BLaER1 treated with 17β-estradiol and CSF1 and Interleukin-3, amounts not matched to agents 10 nM and 100 nM (cell line): ENCODE measurements around the gene STRADA.

Source experiments
- H3K27ac ChIP-seq, 11 experiments: shearing (Covaris generic); formaldehyde crosslinking; 2 replicates each; pipeline ENCODE4 v1.8.1; 2022
- H3K27me3 ChIP-seq, 11 experiments: shearing (Covaris generic); formaldehyde crosslinking; 2 replicates each; pipeline ENCODE4 v1.8.1; 2022
- H3K36me3 ChIP-seq, 11 experiments: shearing (Covaris generic); formaldehyde crosslinking; 2 replicates each; pipeline ENCODE4 v1.8.1; 2022
- H3K4me1 ChIP-seq, 10 experiments: shearing (Covaris generic); formaldehyde crosslinking; 2 replicates each; pipeline ENCODE4 v1.8.1; 2022
- H3K4me2 ChIP-seq, 11 experiments: shearing (Covaris generic); formaldehyde crosslinking; 2 replicates each; pipeline ENCODE4 v1.8.1; 2022
- H3K4me3 ChIP-seq, 10 experiments: shearing (Covaris generic); formaldehyde crosslinking; 2 replicates each; pipeline ENCODE4 v1.8.1; 2022
- H3K9ac ChIP-seq, 11 experiments: shearing (Covaris generic); formaldehyde crosslinking; 2 replicates each; pipeline ENCODE4 v1.8.1; 2022
- H3K9me3 ChIP-seq, 11 experiments: shearing (Covaris generic); formaldehyde crosslinking; replicated peaks in 1 of 11; 2 replicates each; pipeline ENCODE4 v1.8.1; 2022
- H4K20me1 ChIP-seq, 11 experiments: shearing (Covaris generic); formaldehyde crosslinking; 2 replicates each; pipeline ENCODE4 v1.8.1; 2022
- Cebpa-rat ChIP-seq, 11 experiments: shearing (Covaris generic); IDR thresholded peaks; 2 replicates each; pipeline ENCODE4 v1.8.1; 2022

The STRADA gene

DNA sequence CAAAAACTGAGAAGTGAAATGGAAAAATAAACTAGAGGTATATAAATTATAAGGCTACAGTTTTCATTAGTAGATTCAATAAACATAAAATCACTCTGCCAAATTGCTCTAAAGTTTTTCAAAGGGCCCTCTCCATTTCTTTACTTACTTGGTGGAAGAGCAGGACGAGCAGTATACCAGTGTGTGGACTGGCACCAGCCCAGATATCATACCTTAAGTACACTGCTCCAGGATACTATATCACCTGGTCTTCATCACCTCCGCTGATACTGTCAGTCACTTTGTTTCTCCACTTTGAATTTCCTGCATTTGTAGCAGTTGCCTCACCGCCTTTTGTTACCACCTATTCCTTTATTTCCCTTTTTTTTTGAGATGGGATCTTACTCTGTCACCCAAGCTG, 81.7 kb downstream of the STRADA start:
- TF ChIP-seq Cebpa-rat (IDR thresholded peaks at IDR 0.05), result no peak
- peaks cover 0 to 43% (median 0%) of the 10 kb centered on the region in 11 experiments; a peak in 6 of 22 replicates for H4K20me1 ChIP-seq
- H3K36me3 ChIP-seq, result peaks cover 74 to 98% (median 92%) of the 10 kb centered on the region in 11 experiments
- peaks cover 0 to 9% (median 3%) of the 10 kb centered on the region in 10 experiments; a peak in 14 of 20 replicates for H3K4me1 ChIP-seq
- H3K9me3 ChIP-seq, result no peaks in the 10 kb centered on the region
- H3K9ac ChIP-seq, result no peak overlapping the region
- H3K4me2 ChIP-seq, result no peak overlapping the region
- no peak overlapping the region for H3K4me3 ChIP-seq
- H3K27ac ChIP-seq, result no peak overlapping the region
- no peaks in the 10 kb centered on the region for H3K27me3 ChIP-seq

DNA sequence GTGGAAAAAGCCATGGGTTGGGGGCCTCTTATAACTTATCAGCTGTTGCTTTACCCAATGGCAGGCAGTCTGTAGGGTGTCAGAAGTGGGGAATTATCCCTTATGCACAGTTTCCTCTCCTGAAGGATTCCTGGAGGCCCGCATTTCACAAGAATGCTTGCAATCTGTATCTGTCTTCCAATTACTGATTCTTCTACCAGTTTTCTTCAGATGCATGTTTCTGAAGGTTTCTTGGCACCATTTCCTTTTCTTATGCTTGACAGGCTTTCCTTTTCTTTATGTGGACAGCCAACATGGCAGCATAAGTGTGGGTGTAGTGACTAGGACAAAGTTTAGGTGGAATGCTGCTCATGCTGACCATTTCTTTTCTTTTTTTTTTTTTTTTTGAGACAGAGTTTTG, 83.2 kb downstream of the STRADA start:
- Histone ChIP-seq H3K4me2 (no peak overlapping the region), H3K4me3 (no peak overlapping the region), H3K27me3 (no peaks in the 10 kb centered on the region), H3K9me3 (no peaks in the 10 kb centered on the region), H4K20me1 (peaks cover 0 to 55% (median 6%) of the 10 kb centered on the region in 11 experiments; a peak in 6 of 22 replicates), H3K27ac (no peak overlapping the region), H3K36me3 (peaks cover 80 to 100% (median 98%) of the 10 kb centered on the region in 11 experiments), H3K4me1 (peaks cover 0 to 6% (median 5%) of the 10 kb centered on the region in 10 experiments; a peak in 9 of 20 replicates), H3K9ac (no peak overlapping the region)
- no peak for TF ChIP-seq Cebpa-rat (IDR thresholded peaks at IDR 0.05)

GRCh38 chr17:63657786-63658185, 83.8 kb downstream of the STRADA start:
- no peak overlapping the region for H3K27ac ChIP-seq
- H3K4me1 ChIP-seq, result peaks cover 0 to 12% (median 7%) of the 10 kb centered on the region in 10 experiments; a peak in 10 of 20 replicates
- no peaks in the 10 kb centered on the region for H3K9me3 ChIP-seq
- no peaks in the 10 kb centered on the region for H3K27me3 ChIP-seq
- no peak overlapping the region for H3K4me2 ChIP-seq
- H4K20me1 ChIP-seq, result peaks cover 0 to 61% (median 6%) of the 10 kb centered on the region in 11 experiments; a peak in 6 of 22 replicates
- H3K9ac ChIP-seq, result no peak overlapping the region
- TF ChIP-seq Cebpa-rat (IDR thresholded peaks at IDR 0.05), result no peak
- no peak overlapping the region for H3K4me3 ChIP-seq
- H3K36me3 ChIP-seq, result peaks cover 82 to 100% (median 97%) of the 10 kb centered on the region in 11 experiments

- no peak overlapping the region for H3K27ac ChIP-seq
- H3K4me1 ChIP-seq, result peaks cover 7 to 55% (median 30%) of the 10 kb centered on the region in 10 experiments; a peak in 19 of 20 replicates
- peaks cover 68 to 97% (median 86%) of the 10 kb centered on the region in 11 experiments for H3K36me3 ChIP-seq
- H3K9ac ChIP-seq, result no peak overlapping the region
- no peak for TF ChIP-seq Cebpa-rat (IDR thresholded peaks at IDR 0.05)
- H3K27me3 ChIP-seq, result no peaks in the 10 kb centered on the region
- H3K4me3 ChIP-seq, result no peak overlapping the region
- H3K9me3 ChIP-seq, result no peaks in the 10 kb centered on the region
- 0 out of 22 replicates have a peak overlapping the region, but pooled peaks of 1 of the 11 experiments have one; percentile 32 for H3K4me2 ChIP-seq
- H4K20me1 ChIP-seq, result peaks cover 0 to 93% (median 18%) of the 10 kb centered on the region in 11 experiments; a peak in 13 of 22 replicates
Measured at GRCh38 chr17:63653050-63653449, 88.5 kb downstream of the STRADA start.
